ENCODE measurements around the gene RHOBTB1.

RHOBTB1 gene

GRCh38 chr10:60903096-60903495 lies 40.9 kb downstream of the RHOBTB1 start:
- no peak for DNase-seq

GRCh38 chr10:60901561-60902235 lies 42.3 kb downstream of the RHOBTB1 start:
- no peak for DNase-seq

DNA sequence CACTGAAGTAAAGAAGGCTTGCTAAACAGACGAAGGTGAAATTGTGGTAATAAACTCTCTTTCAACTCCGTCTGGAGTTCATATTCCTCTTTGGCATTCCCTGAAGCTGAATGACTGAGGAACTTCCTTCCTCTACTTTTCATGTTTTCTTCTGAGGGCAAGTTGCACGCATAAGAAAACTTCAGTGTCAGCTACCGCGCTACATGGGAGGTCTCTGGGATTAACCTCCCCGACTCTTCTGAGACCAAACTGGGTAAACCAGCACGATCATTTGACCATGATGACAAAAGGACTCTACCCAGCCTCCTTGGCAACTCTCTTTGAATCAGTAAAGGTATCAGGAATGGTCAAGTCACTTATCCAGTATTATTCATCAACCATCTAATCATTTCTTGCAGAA lies 44.7 kb downstream of the RHOBTB1 start:
- no peak for DNase-seq

DNA sequence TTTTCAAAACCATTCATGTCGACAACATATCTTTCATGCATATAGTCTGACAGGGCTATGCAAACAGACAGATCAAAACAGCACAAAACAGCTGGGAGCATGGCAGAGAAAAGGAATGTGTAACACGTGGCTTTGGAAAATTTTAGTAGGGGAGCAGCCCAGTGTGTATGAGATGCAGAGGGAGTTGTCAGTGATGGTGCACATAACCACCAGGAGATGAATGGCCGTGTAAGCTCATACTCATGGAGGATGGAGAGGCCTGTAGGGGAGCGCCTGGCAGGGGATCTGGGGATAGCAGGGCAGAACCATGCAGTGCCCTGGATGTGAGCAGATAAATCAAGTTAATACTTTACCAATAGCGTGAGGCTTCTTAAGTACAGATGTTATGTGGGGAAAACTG lies 45.7 kb downstream of the RHOBTB1 start:
- no peak for DNase-seq

DNA sequence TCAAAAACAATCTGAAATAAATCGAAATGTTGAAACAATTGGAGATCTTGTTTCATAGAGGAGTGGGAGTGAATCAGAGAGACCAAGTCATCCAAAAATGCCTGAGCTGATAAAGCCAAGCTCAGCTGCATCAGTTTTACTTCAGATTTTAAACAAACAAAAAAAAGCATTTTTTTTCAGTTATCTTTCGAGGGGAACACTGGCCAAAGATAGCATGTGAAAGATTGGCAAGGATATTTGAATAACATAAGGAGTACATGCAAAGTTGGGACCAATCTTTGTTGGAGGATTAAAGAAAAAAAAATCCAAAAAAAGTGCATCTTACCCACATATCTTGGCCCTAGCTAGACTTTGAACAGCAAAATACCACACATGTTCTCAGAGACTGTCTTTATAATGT lies 47.2 kb downstream of the RHOBTB1 start:
- no peak for DNase-seq

DNA sequence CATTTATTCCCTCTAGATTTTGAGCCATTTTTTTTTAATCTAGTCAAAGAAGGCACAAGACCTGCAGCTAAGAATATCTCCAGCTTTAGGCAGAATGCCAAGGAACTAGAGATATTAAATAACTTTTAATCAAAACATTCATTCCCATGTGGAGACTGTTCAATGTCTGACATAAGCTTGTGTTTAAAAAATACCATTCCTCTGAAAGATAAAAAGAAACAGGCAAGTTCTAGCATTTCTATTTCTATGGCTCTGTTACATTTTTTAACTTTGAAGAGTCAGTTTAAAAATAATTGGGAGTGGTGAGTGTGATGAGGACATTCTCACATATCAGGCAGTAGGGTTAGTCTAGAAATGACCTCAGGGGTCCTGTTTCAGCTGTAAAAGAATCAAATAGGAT lies 48.0 kb downstream of the RHOBTB1 start:
- DNase-seq, result no peak

- no peak for DNase-seq
These were observed 49.2 kb downstream of the RHOBTB1 start for GRCh38 chr10:60894786-60895185.

GRCh38 chr10:60893231-60893630 lies 50.8 kb downstream of the RHOBTB1 start:
- no peak for DNase-seq

- DNase-seq, result no peak
These were observed 51.4 kb downstream of the RHOBTB1 start for GRCh38 chr10:60892571-60892970.

- DNase-seq, result no peak
These were observed 53.2 kb downstream of the RHOBTB1 start for GRCh38 chr10:60890811-60891210.

DNA sequence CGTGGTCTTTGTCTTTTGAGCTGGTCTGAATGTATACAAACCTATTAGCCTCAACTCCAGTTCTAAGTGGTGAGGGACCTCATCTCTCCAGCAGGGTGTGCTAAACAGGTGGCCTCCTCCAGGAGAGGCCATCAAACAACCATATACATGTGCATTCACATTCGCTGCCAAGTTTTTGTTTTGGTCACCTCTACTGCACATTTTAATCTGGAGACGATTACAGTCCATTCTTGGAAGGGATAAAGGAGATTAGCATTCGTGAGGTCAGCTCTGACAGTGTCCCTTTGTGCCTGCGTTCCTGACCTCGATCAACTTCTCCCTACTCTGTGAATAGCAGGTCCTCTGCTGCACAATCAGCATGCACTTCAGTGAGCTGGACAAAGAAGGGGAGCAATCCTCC lies 60.8 kb downstream of the RHOBTB1 start:
- no peak for DNase-seq

DNA sequence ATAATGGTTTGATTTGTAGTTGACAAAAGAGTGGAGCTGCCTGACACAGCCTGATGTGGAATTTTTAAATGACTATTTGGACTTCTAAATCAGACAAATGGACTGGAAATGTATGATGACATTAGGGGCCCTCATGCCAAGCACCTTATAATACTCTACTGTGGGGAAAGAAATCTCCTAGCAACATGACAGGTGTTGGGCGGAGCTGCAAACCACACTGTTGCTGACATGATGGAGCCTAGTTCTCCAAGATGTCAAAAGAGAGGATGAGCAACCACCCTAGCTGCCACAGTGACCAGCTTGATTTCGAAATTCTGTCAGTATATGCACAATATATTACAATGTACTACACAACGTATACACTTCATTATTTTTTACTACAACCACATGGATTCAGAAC lies 65.8 kb downstream of the RHOBTB1 start:
- no peak for DNase-seq

DNA sequence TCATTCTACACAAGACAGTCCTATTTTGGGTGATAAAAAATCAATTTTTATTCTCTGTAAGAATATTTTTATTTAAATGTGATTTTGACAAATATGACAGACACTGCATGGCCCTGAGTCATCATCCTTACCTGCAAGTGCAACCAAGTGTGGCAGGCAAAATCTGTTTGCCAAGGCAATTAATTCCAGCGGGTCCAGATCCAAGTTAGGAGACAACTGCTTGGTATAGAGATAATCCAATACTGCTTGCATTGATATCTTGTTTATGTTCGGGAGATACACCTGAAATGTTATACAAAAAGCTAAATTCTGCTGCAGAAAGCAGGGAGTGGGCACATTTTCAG lies 66.2 kb downstream of the RHOBTB1 start:
- DNase-seq, result no peak

GRCh38 chr10:60877061-60877776 lies 66.8 kb downstream of the RHOBTB1 start:
- DNase-seq, result no peak

- DNase-seq, result no peak
These were observed 70.2 kb downstream of the RHOBTB1 start for GRCh38 chr10:60873758-60874157.

DNA sequence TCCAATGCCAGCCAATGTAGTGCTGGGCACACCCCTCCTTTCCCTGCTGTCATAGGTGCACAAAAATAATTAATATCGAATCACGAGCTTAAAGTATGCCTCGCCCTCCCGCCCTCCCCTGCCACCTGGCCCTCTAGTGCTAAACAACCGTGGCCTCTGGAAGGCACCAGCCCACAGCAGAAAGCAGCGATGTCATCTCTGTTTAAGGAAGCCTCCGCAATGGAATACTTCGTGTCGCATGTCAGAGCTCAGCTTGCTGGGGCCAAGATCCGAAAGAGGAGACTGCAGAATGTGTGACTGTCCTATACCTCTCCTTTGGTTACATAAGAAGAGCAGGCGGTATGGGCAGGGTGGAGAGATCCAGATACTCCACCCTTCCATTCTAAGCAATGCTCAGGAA lies 71.5 kb downstream of the RHOBTB1 start:
- DNase-seq, result no peak

DNA sequence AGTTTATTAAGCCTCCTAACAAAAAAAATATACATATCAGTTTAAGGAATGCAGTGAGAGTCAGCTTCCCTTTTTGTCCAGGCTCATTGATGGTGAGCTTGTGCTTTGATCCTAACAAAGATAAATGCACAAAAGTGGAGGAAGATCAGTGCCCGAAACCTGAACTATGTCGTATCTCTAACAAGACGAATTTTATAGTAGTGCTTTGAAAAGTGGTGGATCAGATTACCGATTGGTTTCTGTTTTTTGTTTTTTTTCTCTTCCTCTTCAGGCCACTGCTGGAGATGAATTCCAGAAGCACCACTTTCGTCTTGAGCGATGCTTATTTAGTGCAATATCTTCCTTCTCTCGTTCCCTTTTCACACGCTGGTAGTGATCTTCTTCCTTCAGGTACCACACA lies 72.8 kb downstream of the RHOBTB1 start:
- DNase-seq, result no peak

DNA sequence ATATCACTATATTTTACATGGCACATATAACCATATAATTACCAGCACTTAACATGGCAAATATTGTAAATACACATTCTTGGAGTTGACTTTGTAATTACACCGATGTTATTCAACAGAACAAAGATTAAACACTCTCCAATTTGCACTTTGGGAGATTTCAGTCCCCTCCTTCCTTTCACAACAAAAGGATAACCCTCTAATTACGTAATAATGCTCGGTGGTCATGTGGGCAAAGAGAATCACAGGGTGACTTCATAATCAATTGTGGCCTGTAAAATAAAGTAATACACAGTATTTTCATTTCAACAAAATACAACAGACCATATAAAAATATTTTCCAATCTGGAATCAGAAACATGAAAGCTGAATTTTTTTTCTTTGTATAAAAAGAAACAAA lies 73.2 kb downstream of the RHOBTB1 start:
- no peak for DNase-seq

DNA sequence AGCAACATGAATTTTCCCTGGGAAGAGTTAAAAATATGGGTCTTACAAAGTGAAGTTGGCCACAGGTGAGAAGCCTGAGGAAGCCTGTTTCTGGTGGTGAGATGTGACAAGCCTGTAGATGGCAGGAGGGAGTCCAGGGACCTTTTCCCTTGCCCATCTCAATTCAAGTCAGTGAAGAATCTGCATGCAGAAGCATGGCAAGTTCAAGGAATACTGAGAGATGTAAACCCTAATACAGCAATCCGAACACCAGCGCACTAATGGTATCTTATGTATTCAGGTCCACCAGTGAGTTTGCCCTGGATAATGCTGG lies 73.6 kb downstream of the RHOBTB1 start:
- no peak for DNase-seq

DNA sequence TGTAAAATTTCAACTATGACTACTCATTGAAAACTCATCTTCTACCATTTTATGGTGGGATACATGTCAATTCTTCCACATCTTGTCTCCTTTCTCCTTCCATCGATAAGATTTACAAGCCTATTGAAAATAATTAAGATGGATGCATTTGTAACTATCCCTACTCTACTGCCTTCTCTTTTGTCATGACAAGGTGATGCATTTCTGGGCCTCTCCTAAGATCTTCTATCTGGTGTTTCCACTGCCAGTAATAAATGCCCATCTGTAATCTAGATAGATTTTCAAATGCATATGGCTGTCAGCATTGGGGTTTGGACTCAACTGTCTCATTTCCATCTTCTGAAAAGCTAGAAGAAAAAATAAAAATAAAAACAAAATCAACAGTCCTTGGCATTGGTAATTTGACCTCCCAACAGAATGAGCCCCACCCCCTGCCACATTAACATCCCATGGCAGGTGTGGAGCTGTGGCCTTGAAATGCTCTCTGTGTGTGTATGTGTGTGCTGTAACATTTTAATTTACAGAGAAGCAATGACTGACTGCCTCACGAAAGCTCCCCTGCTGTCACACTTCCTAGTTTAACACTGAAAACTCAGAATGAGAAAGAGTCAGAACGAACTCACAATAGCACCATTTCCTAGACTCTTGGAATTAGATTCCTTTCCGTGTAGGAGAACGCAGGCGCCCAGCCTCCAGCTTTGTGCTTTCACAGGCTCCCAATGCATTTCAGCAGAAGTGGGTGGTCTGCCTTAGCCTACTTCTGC lies 74.2 kb downstream of the RHOBTB1 start:
- no peak for DNase-seq

DNA sequence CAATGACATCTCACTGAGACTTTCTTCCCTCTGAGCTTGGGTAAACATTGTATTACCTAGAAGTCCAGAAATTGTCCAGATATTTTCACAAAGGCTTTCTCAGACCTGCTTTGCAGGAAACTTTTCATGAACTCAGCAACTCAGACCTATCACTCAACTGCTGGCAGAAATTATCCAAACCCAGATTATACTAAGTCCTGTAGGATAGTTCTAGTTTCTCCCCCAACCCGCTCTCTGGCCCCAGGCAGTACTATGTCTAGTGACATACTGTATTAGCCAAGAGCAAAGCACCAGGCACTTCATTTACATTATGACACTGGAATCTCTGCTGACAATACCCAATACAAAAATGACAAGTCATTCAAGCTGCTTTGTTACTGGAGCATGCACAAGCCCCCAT lies 75.0 kb downstream of the RHOBTB1 start:
- DNase-seq, result no peak

GRCh38 chr10:60865198-60865783 lies 78.7 kb downstream of the RHOBTB1 start:
- no peak for DNase-seq

DNA sequence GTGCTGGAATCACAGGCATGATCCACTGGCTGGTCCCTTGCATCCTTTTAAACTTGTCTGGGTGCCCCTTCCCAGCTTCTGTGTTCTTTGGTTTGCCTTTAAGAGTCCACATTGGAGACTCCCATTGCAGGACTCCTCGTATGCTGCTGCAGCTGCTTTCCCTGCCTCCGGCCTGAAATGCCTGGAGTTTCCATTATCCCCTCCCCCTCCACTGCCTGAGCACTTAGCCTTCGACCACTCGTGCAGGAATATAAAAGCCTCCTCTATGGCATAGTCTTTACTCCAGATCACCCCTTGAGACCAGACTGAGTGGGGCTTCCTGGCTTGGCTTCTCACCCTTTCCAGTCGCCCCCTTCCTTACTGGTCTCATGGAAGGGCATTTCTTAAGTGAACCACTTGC lies 80.2 kb downstream of the RHOBTB1 start:
- no peak for DNase-seq

DNA sequence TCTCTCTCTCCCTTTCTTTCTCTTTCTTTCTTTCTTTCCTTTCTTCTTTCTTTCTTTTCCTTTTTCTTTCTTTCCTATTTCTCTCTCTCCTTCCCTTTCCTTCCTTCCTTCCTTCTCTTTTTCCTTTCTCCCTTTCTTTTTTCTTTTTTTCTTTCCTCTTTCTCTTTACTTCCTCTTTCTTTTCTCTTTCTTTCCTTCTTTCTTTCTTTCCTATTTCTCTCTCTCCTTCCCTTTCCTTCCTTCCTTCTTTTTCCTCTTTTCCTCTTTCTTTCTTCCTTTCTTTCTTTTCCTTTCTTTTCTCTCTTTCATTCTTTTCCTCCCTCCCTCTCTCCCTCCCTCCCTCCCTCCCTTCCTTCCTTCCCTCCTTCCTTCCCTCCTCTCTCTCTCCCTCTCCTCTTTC lies 81.5 kb downstream of the RHOBTB1 start:
- DNase-seq, result no peak
